Measurements from ENCODE around the gene NPAS3.

DNA sequence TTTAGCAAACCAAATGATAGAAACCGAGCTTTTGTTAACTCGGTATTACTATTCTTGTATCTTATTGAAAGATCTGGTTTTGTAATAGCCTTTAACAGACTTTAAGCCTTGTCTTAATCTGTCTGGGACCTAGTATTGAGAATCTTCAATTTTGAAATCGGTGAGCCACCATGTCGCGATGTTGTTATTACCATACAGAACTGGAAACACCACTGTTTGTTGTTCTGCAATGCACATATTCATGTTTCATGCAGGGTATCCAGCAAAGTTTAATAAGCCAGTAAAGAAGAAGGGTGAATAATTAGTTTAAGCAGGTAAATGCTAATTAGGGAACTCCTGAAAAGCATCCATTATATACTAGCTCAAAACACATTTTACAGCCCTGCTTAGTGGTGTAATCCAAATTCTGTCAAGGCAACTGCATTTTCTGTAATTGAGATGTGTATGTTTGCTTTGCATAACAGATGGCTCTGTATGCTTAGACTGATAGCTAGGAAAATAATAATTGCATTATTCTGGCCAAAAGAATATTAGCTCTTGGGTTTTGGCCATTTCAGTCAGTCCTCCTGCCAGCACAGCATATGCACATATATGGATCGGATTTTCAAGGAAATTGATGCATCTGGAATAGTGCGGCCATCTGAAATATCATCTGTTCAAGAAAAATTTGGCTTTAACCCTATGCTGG lies 623.0 kb downstream of the NPAS3 start:
- TF ChIP-seq ZFX (IDR thresholded peaks at IDR 0.05) (no peak), POLR2AphosphoS5 (IDR thresholded peaks at IDR 0.05; ENCODE audit: low read depth, low read length) (no peak), ZNF274 (IDR thresholded peaks at IDR 0.05; ENCODE audit: low read depth, low read length) (no peak)
- TF ChIP-seq, protein P1, sequence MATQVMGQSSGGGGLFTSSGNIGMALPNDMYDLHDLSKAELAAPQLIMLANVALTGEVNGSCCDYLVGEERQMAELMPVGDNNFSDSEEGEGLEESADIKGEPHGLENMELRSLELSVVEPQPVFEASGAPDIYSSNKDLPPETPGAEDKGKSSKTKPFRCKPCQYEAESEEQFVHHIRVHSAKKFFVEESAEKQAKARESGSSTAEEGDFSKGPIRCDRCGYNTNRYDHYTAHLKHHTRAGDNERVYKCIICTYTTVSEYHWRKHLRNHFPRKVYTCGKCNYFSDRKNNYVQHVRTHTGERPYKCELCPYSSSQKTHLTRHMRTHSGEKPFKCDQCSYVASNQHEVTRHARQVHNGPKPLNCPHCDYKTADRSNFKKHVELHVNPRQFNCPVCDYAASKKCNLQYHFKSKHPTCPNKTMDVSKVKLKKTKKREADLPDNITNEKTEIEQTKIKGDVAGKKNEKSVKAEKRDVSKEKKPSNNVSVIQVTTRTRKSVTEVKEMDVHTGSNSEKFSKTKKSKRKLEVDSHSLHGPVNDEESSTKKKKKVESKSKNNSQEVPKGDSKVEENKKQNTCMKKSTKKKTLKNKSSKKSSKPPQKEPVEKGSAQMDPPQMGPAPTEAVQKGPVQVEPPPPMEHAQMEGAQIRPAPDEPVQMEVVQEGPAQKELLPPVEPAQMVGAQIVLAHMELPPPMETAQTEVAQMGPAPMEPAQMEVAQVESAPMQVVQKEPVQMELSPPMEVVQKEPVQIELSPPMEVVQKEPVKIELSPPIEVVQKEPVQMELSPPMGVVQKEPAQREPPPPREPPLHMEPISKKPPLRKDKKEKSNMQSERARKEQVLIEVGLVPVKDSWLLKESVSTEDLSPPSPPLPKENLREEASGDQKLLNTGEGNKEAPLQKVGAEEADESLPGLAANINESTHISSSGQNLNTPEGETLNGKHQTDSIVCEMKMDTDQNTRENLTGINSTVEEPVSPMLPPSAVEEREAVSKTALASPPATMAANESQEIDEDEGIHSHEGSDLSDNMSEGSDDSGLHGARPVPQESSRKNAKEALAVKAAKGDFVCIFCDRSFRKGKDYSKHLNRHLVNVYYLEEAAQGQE (IDR thresholded peaks at IDR 0.05; ENCODE audit: low read depth), result no peak
